Glutamatergic neuron (in vitro differentiated cells): ENCODE measurements around the gene GPR132. TPM values are rescaled to one million over a fixed set of nuclear protein-coding genes. Genes with fewer than 3 reads are reported as not detected.
"Not testable (repeated sequence)": the region's sequence is repeated elsewhere in the genome, so short reads cannot be mapped to it uniquely, and the experiment has no call there.

Source experiments
- DNase-seq: peaks from one replicate; pipeline ENCODE4 v3.0.0; 2022
- H3K27ac Mint-ChIP-seq: one replicate; pipeline ENCODE4 v1.8.0; 2020; ENCODE audit warnings: mild to moderate bottlenecking, mixed read lengths, inconsistent platforms; ENCODE audit not compliant: unreplicated experiment
- H3K27me3 Mint-ChIP-seq: one replicate; pipeline ENCODE4 v1.8.0; 2020; ENCODE audit warnings: mild to moderate bottlenecking, moderate library complexity, mixed read lengths, inconsistent platforms; ENCODE audit not compliant: unreplicated experiment
- H3K36me3 Mint-ChIP-seq: one replicate; pipeline ENCODE4 v1.8.0; 2020; ENCODE audit warnings: mild to moderate bottlenecking, mixed read lengths, inconsistent platforms; ENCODE audit not compliant: unreplicated experiment
- H3K4me1 Mint-ChIP-seq: one replicate; pipeline ENCODE4 v1.8.0; 2020; ENCODE audit warnings: mild to moderate bottlenecking, low read depth, mixed read lengths, inconsistent platforms; ENCODE audit not compliant: unreplicated experiment
- H3K4me3 Mint-ChIP-seq: one replicate; pipeline ENCODE4 v1.8.0; 2020; ENCODE audit warnings: mild to moderate bottlenecking, mixed read lengths, inconsistent platforms; ENCODE audit not compliant: unreplicated experiment
- H3K9me3 Mint-ChIP-seq: one replicate; pipeline ENCODE4 v1.8.0; 2020; ENCODE audit warnings: mild to moderate bottlenecking, moderate library complexity, mixed read lengths, inconsistent platforms; ENCODE audit not compliant: unreplicated experiment
- CTCF ChIP-seq: fragments of 200-600 bp; sonication (generic); IDR thresholded peaks from one replicate; pipeline ENCODE4 v1.5.0; 2021; ENCODE audit not compliant: partially characterized antibody, unreplicated experiment
- total RNA-seq: library from RNA; stranded (reverse); fragmentation: NEBNext Ultra II Directional; extraction: Animal tissue kit (Norgen Biotek cat#: 25700); gene quantifications from one replicate; pipeline ENCODE4 v1.2.1, GENCODE V29; 2021; ENCODE audit not compliant: unreplicated experiment

The GPR132 gene
- total RNA-seq, 1 donor from 2014 or later: not detected

- no peak for TF ChIP-seq CTCF
- peaks cover under 1% of the 10 kb centered on the region for H3K27me3 Mint-ChIP-seq
- no peak for DNase-seq
- H3K9me3 Mint-ChIP-seq: no peaks in the 10 kb centered on the region
- peaks cover 3% of the 10 kb centered on the region for H3K4me1 Mint-ChIP-seq
- H3K4me3 Mint-ChIP-seq: no peak overlapping the region
- no peak overlapping the region for H3K27ac Mint-ChIP-seq
- peaks cover under 1% of the 10 kb centered on the region for H3K36me3 Mint-ChIP-seq
These were observed 36.8 kb downstream of the GPR132 start for GRCh38 chr14:105028251-105028927.

GRCh38 chr14:105027718-105028117 is 37.5 kb downstream of the GPR132 start:
- not testable (repeated sequence) for DNase-seq, H3K36me3 Mint-ChIP-seq, H3K27me3 Mint-ChIP-seq, H3K27ac Mint-ChIP-seq, H3K4me3 Mint-ChIP-seq, H3K9me3 Mint-ChIP-seq, H3K4me1 Mint-ChIP-seq

GRCh38 chr14:105026802-105027563 is 38.2 kb downstream of the GPR132 start:
- H3K27ac Mint-ChIP-seq: no peak overlapping the region
- no peaks in the 10 kb centered on the region for H3K36me3 Mint-ChIP-seq
- no peaks in the 10 kb centered on the region for H3K9me3 Mint-ChIP-seq
- peaks cover 3% of the 10 kb centered on the region for H3K4me1 Mint-ChIP-seq
- DNase-seq: no peak
- no peak for TF ChIP-seq CTCF
- peaks cover under 1% of the 10 kb centered on the region for H3K27me3 Mint-ChIP-seq
- H3K4me3 Mint-ChIP-seq: no peak overlapping the region

- Mint-ChIP-seq H3K4me1 (peaks cover 7% of the 10 kb centered on the region), H3K27me3 (peaks cover 7% of the 10 kb centered on the region), H3K36me3 (no peaks in the 10 kb centered on the region), H3K9me3 (no peaks in the 10 kb centered on the region), H3K27ac (no peak overlapping the region), H3K4me3 (no peak overlapping the region)
- DNase-seq: no peak
- no peak for TF ChIP-seq CTCF
These were observed 39.0 kb downstream of the GPR132 start for GRCh38 chr14:105026033-105026785.

- Mint-ChIP-seq H3K36me3 (no peaks in the 10 kb centered on the region), H3K9me3 (no peaks in the 10 kb centered on the region), H3K27ac (no peak overlapping the region), H3K4me3 (no peak overlapping the region), H3K27me3 (peaks cover 7% of the 10 kb centered on the region), H3K4me1 (peaks cover 6% of the 10 kb centered on the region)
- no peak for DNase-seq
- no peak for TF ChIP-seq CTCF
These were observed 39.8 kb downstream of the GPR132 start for GRCh38 chr14:105025429-105025828.
